Dendritic cell treated with granulocyte-macrophage colony-stimulating factor and Interleukin-4, amounts not matched to agents 40 ng/mL and 50 ng/mL, for 4 days (primary cell): ENCODE data around the gene RSPH1.

Experiments used
- H3K27ac Mint-ChIP-seq: one replicate; pipeline ENCODE4 v1.8.0; 2022; ENCODE audit warnings: mild to moderate bottlenecking, mixed read lengths
- H3K27me3 Mint-ChIP-seq: one replicate; pipeline ENCODE4 v1.8.0; 2022; ENCODE audit warnings: mild to moderate bottlenecking, mixed read lengths
- H3K36me3 Mint-ChIP-seq: one replicate; pipeline ENCODE4 v1.8.0; 2022; ENCODE audit warnings: low read depth, mixed read lengths
- H3K4me1 Mint-ChIP-seq: one replicate; pipeline ENCODE4 v1.8.0; 2022; ENCODE audit warnings: low read depth, mixed read lengths
- H3K4me3 Mint-ChIP-seq: one replicate; pipeline ENCODE4 v1.8.0; 2022; ENCODE audit warnings: mild to moderate bottlenecking, moderate library complexity, mixed read lengths
- H3K9me3 Mint-ChIP-seq: one replicate; pipeline ENCODE4 v1.8.0; 2022; ENCODE audit warnings: mixed read lengths
- intact Hi-C: fragments of 100-400 bp; cut with micrococcal nuclease; formaldehyde crosslinking; loops from one replicate; pipeline ENCODE4 v1.15.0; 2022

The RSPH1 gene

GRCh38 chr21:42495765-42496119 lies 282 bp downstream of the RSPH1 start:
- intact Hi-C loops: no loop called here
- Mint-ChIP-seq H3K4me1 (peaks cover 16% of the 10 kb centered on the region), H3K9me3 (no peaks in the 10 kb centered on the region), H3K27me3 (peaks cover 9% of the 10 kb centered on the region), H3K36me3 (peaks cover 10% of the 10 kb centered on the region), H3K4me3 (peak overlapping the region; percentile 97), H3K27ac (peak overlapping the region; percentile 82)

- no peak overlapping the region for H3K27ac Mint-ChIP-seq
- intact Hi-C loops: no loop called here
- peaks cover 16% of the 10 kb centered on the region for H3K4me1 Mint-ChIP-seq
- peaks cover 9% of the 10 kb centered on the region for H3K27me3 Mint-ChIP-seq
- no peaks in the 10 kb centered on the region for H3K9me3 Mint-ChIP-seq
- no peak overlapping the region for H3K4me3 Mint-ChIP-seq
- H3K36me3 Mint-ChIP-seq: peaks cover 10% of the 10 kb centered on the region
These were observed 997 bp downstream of the RSPH1 start for GRCh38 chr21:42495027-42495426.

DNA sequence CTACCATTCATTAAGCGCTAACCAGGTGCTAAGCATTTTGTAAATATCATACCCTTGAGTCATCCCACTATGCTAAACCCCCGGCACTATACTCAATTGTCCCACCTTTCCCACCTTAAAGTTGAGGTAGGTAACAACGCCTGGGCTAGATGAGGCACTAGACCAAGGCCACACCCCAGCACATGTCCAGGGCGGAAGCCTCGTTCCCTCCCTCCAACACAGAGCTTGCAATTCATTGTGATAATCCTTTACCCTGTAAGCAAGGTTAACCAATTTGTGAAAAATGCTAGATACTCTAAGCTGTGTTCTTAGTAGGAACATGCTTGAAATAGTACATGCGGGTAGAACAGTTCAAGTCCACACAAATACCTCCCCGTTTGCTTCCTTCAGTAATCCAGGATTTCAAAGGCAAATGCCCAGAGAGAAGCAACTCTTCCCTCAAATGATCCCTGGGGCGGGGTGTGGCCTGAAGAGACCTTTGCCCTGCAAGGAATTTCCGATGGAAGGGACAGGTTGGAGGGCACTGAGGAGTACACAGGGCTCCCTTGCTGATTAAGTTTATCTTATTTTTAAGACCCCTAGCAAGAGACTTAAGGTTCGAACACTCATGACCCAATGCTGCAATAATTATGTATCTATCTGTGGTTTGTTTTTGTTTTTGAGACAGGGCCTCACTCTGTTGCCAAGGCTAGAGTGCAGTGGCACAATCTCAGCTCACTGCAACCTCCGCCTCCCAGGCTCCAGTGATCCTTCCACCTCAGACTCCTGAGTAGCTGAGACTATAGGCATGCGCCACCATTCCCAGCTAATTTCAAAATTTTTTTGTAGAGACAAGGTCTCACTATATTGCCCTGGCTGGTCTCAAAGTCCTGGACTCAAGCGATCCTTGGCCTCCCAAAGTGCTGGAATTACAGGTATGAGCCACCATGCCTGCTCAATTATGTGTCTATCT lies 2.6 kb downstream of the RSPH1 start:
- Mint-ChIP-seq H3K9me3 (peaks cover 7% of the 10 kb centered on the region), H3K4me3 (no peak overlapping the region), H3K27ac (no peak overlapping the region), H3K4me1 (peaks cover 16% of the 10 kb centered on the region), H3K27me3 (peaks cover 14% of the 10 kb centered on the region), H3K36me3 (peaks cover 10% of the 10 kb centered on the region)
- intact Hi-C loops: no loop called here

GRCh38 chr21:42492201-42492600 lies 3.8 kb downstream of the RSPH1 start:
- intact Hi-C loops: no loop called here
- peaks cover 7% of the 10 kb centered on the region for H3K9me3 Mint-ChIP-seq

GRCh38 chr21:42491328-42491727 lies 4.7 kb downstream of the RSPH1 start:
- Mint-ChIP-seq H3K4me1 (peaks cover 9% of the 10 kb centered on the region), H3K36me3 (peaks cover 6% of the 10 kb centered on the region), H3K9me3 (peaks cover 7% of the 10 kb centered on the region), H3K27ac (no peak overlapping the region), H3K27me3 (peaks cover 20% of the 10 kb centered on the region), H3K4me3 (no peak overlapping the region)
- intact Hi-C loops: no loop called here

More at GRCh38 chr21:42492201-42492600, 3.8 kb downstream of the RSPH1 start:
- Mint-ChIP-seq H3K4me1 (peaks cover 16% of the 10 kb centered on the region), H3K36me3 (peaks cover 10% of the 10 kb centered on the region), H3K27me3 (peaks cover 17% of the 10 kb centered on the region), H3K27ac (no peak overlapping the region), H3K4me3 (no peak overlapping the region)

- intact Hi-C loops: no loop called here
- Mint-ChIP-seq H3K4me3 (no peak overlapping the region), H3K4me1 (peaks cover 4% of the 10 kb centered on the region), H3K27me3 (peaks cover 21% of the 10 kb centered on the region), H3K27ac (no peak overlapping the region), H3K9me3 (peaks cover 7% of the 10 kb centered on the region), H3K36me3 (no peaks in the 10 kb centered on the region)
These were observed 5.3 kb downstream of the RSPH1 start for GRCh38 chr21:42490720-42491119.

- Mint-ChIP-seq H3K4me1 (no peaks in the 10 kb centered on the region), H3K27ac (no peak overlapping the region), H3K9me3 (peaks cover 7% of the 10 kb centered on the region), H3K27me3 (peaks cover 21% of the 10 kb centered on the region), H3K36me3 (no peaks in the 10 kb centered on the region), H3K4me3 (no peak overlapping the region)
- intact Hi-C loops: no loop called here
These were observed 6.0 kb downstream of the RSPH1 start for GRCh38 chr21:42489991-42490390.

DNA sequence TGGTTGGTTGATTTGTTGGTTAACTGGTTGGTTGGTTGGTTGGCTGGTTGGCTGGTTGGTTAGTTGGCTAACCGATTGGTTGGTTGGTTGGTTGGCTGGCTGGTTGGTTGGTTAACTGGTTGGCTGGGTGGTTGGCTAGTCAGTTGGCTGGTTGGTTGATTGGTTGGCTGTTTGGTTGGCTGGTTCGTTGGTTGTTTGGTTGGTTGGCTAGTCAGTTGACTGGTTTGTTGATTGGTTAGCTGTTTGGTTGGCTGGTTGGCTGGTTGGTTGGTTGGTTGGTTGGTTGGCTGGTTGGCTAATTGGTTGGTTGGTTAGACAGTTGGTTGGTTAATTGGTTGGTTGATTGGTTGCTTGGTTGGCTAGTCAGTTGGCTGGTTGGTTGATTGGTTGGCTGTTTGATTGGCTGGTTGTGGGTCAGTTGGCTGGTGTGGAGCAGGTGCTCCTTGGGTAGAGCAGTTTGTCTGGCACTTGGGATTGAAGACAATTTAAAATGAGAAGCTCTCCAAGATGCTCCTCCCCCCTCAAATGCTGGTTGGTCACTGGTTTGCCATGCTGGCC lies 6.9 kb downstream of the RSPH1 start:
- peaks cover 17% of the 10 kb centered on the region for H3K27me3 Mint-ChIP-seq
- H3K4me1 Mint-ChIP-seq: no peaks in the 10 kb centered on the region
- no peak overlapping the region for H3K4me3 Mint-ChIP-seq
- H3K27ac Mint-ChIP-seq: no peak overlapping the region
- H3K36me3 Mint-ChIP-seq: no peaks in the 10 kb centered on the region
- intact Hi-C loops: no loop called here
- peaks cover 7% of the 10 kb centered on the region for H3K9me3 Mint-ChIP-seq

- Mint-ChIP-seq H3K9me3 (peaks cover 7% of the 10 kb centered on the region), H3K27me3 (peaks cover 12% of the 10 kb centered on the region), H3K36me3 (no peaks in the 10 kb centered on the region), H3K27ac (no peak overlapping the region), H3K4me1 (no peaks in the 10 kb centered on the region), H3K4me3 (no peak overlapping the region)
- intact Hi-C loops: no loop called here
These were observed 9.5 kb downstream of the RSPH1 start for GRCh38 chr21:42486531-42486930.

DNA sequence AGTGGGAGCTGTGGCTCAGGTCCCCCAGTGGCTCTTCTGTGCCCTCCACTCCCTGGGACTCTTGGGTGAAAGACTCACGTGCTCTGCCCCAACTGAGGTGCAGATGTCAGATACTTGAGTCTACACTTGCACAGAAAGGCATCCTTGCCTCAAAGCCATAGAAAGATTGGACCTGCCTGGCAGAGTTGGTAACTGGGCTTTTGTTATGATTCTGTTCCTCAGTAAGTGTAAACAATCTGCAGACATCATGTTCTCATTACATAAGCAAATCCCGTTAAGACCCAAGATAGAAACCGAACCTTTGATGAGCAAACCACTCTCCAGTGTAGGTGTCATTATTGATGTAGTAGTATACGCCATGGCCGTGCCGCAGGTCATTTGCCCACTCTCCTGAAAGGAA lies 10.0 kb downstream of the RSPH1 start:
- H3K4me3 Mint-ChIP-seq: no peak overlapping the region
- intact Hi-C loops: no loop called here
- no peaks in the 10 kb centered on the region for H3K4me1 Mint-ChIP-seq
- H3K36me3 Mint-ChIP-seq: no peaks in the 10 kb centered on the region
- peaks cover 7% of the 10 kb centered on the region for H3K9me3 Mint-ChIP-seq
- peaks cover 12% of the 10 kb centered on the region for H3K27me3 Mint-ChIP-seq
- no peak overlapping the region for H3K27ac Mint-ChIP-seq

DNA sequence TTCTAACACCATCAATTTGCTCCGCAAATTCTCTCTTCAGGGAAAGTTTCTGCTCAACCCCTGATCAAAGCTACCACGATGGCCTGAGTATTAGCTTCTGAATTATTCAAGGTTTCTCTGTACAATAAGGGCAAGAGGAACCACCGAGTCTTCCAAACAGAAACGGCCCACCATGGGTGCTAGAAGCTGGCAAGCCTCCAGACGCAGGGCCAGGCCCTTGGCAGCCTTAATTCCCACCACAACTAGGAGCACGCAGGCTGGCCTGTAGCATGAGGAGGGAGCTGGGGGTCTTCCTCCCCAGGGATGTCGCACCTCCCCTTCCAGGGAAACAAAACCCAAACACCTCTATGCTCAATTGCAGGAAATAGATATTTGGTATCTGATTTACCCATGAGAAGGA lies 11.1 kb downstream of the RSPH1 start:
- H3K27ac Mint-ChIP-seq: no peak overlapping the region
- no peak overlapping the region for H3K4me3 Mint-ChIP-seq
- H3K36me3 Mint-ChIP-seq: no peaks in the 10 kb centered on the region
- H3K9me3 Mint-ChIP-seq: peaks cover 7% of the 10 kb centered on the region
- H3K27me3 Mint-ChIP-seq: peaks cover 12% of the 10 kb centered on the region
- intact Hi-C loops: no loop called here
- H3K4me1 Mint-ChIP-seq: no peaks in the 10 kb centered on the region

DNA sequence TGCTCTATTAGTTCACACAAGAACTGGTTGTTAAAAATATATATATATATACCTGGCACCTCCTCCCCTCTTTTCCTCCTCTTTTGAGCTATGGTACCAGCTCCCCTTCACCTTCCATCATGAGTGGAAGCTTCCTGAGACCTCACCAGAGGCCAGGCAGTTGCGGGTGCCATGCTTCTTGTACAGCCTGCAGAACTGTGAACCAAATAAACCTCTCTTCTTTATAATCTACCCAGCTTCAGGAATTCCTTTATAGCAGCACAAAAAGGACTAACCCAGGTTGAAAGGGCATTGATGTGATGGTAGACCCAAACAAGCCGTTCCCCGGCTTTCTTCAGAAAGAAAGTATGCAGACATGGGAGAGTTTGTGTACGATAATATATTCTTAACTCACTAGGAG lies 14.9 kb downstream of the RSPH1 start:
- H3K4me3 Mint-ChIP-seq: no peak overlapping the region
- H3K36me3 Mint-ChIP-seq: no peaks in the 10 kb centered on the region
- intact Hi-C loops: no loop called here
- H3K27me3 Mint-ChIP-seq: peaks cover 1% of the 10 kb centered on the region
- H3K4me1 Mint-ChIP-seq: no peaks in the 10 kb centered on the region
- H3K9me3 Mint-ChIP-seq: no peaks in the 10 kb centered on the region
- no peak overlapping the region for H3K27ac Mint-ChIP-seq

- Mint-ChIP-seq H3K4me1 (no peaks in the 10 kb centered on the region), H3K9me3 (no peaks in the 10 kb centered on the region), H3K27me3 (peaks cover 1% of the 10 kb centered on the region), H3K4me3 (no peak overlapping the region), H3K27ac (no peak overlapping the region), H3K36me3 (no peaks in the 10 kb centered on the region)
- intact Hi-C loops: no loop called here
These were observed 15.3 kb downstream of the RSPH1 start for GRCh38 chr21:42480736-42481135.

DNA sequence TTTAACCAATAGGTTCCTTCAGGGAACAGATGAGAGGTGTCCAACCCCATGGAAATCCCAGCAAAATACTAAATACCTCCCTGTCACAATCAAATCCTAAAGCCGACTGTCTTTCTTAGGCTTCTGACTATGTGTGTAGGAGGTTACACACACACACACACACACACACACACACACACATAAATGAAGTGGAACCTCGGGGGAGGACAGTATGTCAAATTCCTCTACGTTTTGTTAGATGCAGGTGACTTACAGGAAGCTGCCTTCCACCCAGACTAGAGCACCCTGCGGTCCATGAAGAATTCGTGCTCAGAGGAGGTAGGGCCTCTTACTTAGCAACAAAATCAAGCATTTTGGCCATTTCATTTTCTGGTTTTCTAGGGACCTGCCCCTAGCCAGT lies 16.4 kb downstream of the RSPH1 start:
- Mint-ChIP-seq H3K27ac (no peak overlapping the region), H3K9me3 (no peaks in the 10 kb centered on the region), H3K36me3 (no peaks in the 10 kb centered on the region), H3K27me3 (no peaks in the 10 kb centered on the region), H3K4me3 (no peak overlapping the region), H3K4me1 (no peaks in the 10 kb centered on the region)
- intact Hi-C loops: no loop called here
